Endothelial cell of umbilical vein (primary cell): ENCODE measurements around the gene APRT.

Experiments
- TF ChIP-seq, protein P1 (sequence below), 2 donors: IDR thresholded peaks; 1 replicate in 1 of 2; 2 replicates in 1 of 2; pipeline ENCODE4 v1.5.1; 2011; ENCODE audit warnings: low read length in 2 of 2, mild to moderate bottlenecking in 2 of 2, moderate library complexity in 2 of 2, control low read depth in 1 of 2, inconsistent platforms in 1 of 2, low read depth in 1 of 2; ENCODE audit not compliant: insufficient read depth in 1 of 2; ENCODE audit errors: extremely low read depth in 1 of 2
- TF ChIP-seq, protein P2 (sequence below): IDR thresholded peaks from 2 replicates; pipeline ENCODE4 v1.6.1; 2011; ENCODE audit not compliant: insufficient read depth, insufficient read length

DNA sequence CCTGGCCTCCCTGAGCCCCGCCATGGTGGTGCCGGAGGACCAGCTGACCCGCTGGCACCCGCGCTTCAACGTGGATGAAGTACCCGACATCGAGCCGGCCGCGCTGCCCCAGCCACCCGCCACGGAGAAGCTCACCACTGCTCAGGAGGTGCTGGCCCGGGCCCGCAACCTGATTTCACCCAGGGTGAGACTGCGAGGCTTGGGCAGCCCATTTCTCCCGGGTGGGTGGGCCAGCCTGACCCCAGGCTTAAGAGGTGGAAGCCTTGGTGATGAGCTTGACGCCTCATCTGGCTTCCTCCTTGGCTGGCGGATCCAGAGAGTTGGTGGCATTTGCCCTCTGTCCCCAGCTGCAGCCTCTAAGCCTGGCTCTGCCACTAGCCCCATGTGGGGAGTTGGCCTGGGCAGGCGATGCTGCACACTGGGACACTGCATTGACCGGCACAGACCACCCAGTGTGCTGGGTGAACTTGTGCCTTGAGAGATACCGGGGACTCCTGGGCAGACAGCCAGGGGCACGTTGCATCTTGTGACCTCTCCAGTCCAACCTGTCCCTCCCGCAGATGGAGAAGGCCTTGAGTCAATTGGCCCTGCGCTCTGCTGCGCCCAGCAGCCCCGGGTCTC is 5.1 kb downstream of the APRT start:
- TF ChIP-seq, protein P1, sequence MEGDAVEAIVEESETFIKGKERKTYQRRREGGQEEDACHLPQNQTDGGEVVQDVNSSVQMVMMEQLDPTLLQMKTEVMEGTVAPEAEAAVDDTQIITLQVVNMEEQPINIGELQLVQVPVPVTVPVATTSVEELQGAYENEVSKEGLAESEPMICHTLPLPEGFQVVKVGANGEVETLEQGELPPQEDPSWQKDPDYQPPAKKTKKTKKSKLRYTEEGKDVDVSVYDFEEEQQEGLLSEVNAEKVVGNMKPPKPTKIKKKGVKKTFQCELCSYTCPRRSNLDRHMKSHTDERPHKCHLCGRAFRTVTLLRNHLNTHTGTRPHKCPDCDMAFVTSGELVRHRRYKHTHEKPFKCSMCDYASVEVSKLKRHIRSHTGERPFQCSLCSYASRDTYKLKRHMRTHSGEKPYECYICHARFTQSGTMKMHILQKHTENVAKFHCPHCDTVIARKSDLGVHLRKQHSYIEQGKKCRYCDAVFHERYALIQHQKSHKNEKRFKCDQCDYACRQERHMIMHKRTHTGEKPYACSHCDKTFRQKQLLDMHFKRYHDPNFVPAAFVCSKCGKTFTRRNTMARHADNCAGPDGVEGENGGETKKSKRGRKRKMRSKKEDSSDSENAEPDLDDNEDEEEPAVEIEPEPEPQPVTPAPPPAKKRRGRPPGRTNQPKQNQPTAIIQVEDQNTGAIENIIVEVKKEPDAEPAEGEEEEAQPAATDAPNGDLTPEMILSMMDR (IDR thresholded peaks at IDR 0.05; ENCODE audit: extremely low read depth in 1 of 2, insufficient read depth in 1 of 2, low read depth in 1 of 2, low read length in 2 of 2) = no peak
- TF ChIP-seq, protein P2, sequence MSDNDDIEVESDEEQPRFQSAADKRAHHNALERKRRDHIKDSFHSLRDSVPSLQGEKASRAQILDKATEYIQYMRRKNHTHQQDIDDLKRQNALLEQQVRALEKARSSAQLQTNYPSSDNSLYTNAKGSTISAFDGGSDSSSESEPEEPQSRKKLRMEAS = no peak
